22Rv1 (cell line): ENCODE data around the gene KLHL17.

Experiments
- ZFX ChIP-seq: fragments of 450-650 bp; IDR thresholded peaks from 2 replicates; pipeline ENCODE4 v1.6.1; 2017; ENCODE audit warnings: antibody characterized with exemption, borderline replicate concordance
- TF ChIP-seq, protein P1 (sequence below): fragments of 450-650 bp; IDR thresholded peaks from 2 replicates; pipeline ENCODE4 v1.5.1; 2017; ENCODE audit warnings: mild to moderate bottlenecking

DNA sequence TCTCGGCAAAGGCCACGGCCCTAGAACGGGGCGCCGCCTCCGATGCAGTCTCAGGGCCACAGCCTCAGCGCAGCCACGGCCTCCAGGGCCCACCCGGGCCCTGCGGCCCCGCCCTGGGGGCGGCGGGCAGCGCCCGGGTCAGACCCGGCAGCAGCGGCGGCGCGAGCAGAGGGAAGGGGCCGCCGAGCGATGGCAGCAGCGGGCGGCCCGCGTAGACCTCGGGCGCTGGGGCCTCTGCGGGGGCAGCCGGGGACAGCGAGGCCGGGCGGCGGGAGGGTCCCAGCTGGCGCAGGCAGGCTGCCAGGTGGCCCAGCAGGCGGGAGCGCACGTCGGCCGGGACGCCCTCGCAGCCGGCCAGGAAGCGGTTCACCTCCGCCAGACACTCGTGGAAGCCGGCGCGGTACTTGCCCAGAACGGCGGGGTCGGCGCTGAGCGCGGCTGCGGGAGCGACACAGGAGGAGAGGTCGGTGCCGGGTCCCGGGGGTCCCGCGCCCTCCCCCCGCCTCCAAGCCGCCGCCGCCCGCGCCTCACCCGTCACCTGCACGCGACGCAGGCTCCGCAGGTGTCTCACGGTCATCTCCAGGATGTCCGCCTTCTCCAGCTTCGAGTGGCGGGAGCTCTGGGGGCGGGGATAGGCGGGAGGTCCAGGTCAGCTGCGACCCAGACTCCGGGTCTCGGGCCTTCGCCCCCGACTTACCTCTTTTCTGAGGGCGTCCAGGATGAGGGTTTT is 38.8 kb downstream of the KLHL17 start:
- TF ChIP-seq, protein P1, sequence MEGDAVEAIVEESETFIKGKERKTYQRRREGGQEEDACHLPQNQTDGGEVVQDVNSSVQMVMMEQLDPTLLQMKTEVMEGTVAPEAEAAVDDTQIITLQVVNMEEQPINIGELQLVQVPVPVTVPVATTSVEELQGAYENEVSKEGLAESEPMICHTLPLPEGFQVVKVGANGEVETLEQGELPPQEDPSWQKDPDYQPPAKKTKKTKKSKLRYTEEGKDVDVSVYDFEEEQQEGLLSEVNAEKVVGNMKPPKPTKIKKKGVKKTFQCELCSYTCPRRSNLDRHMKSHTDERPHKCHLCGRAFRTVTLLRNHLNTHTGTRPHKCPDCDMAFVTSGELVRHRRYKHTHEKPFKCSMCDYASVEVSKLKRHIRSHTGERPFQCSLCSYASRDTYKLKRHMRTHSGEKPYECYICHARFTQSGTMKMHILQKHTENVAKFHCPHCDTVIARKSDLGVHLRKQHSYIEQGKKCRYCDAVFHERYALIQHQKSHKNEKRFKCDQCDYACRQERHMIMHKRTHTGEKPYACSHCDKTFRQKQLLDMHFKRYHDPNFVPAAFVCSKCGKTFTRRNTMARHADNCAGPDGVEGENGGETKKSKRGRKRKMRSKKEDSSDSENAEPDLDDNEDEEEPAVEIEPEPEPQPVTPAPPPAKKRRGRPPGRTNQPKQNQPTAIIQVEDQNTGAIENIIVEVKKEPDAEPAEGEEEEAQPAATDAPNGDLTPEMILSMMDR = peak; percentile 26; the same call in 1 of the 2 replicates
- no peak for TF ChIP-seq ZFX
